Panc1 (cell line): ENCODE data around the gene SLC41A3. TPM values are rescaled to one million over a fixed set of nuclear protein-coding genes. Genes with fewer than 3 reads are reported as not detected.

Source experiments
- ATAC-seq: fragments of 200-7000 bp; cut with Tn5 transposase; 2 replicates; pipeline ENCODE4 v1.9.1; 2020; ENCODE audit warnings: mild to moderate bottlenecking, moderate library complexity
- BruUV-seq: library from RNA; stranded (reverse); fragments of 400-500 nt; replicated peaks from 2 replicates; lab custom pipeline; 2021; lab: Mats Ljungman, UMichigan
- CTCF ChIA-PET: fragments of 300-600 bp; sonication (Branson Sonifier 250); formaldehyde crosslinking; loops from one replicate; lab custom pipeline; 2022; ENCODE audit warnings: antibody characterized with exemption; lab: Charles Lee
- POLR2A ChIA-PET: fragments of 300-600 bp; sonication (Branson Sonifier 250); formaldehyde crosslinking; loops from one replicate; lab custom pipeline; 2022; ENCODE audit warnings: antibody characterized with exemption; lab: Charles Lee
- DNase-seq: peaks from one replicate; pipeline ENCODE4 v3.0.0-alpha.2; 2010; ENCODE audit warnings: low read depth, low spot score
- H3K27ac ChIP-seq: 2 replicates; pipeline ENCODE4 v1.5.1; 2011; ENCODE audit warnings: mild to moderate bottlenecking, low read length, inconsistent platforms
- H3K27me3 ChIP-seq: fragments of 200-500 bp; sonication (Bioruptor generic); 2 replicates; pipeline ENCODE4 v1.6.0; 2014; ENCODE audit warnings: low read length, inconsistent platforms; ENCODE audit not compliant: control insufficient read depth, insufficient read depth
- H3K36me3 ChIP-seq: fragments of 200-500 bp; sonication (Bioruptor generic); 2 replicates; pipeline ENCODE4 v1.5.1; 2014; ENCODE audit warnings: inconsistent platforms, mild to moderate bottlenecking, low read length, moderate library complexity; ENCODE audit not compliant: control insufficient read depth, insufficient read depth
- H3K4me1 ChIP-seq: 2 replicates; pipeline ENCODE4 v1.5.1; 2011; ENCODE audit warnings: inconsistent platforms, mild to moderate bottlenecking, low read length, moderate library complexity; ENCODE audit not compliant: control insufficient read depth, insufficient read depth
- H3K4me3 ChIP-seq, 2 experiments: 2 replicates each; pipeline ENCODE4 v1.5.1; 2011 to 2012; ENCODE audit warnings: low read depth in 2 of 2, low read length in 2 of 2, mild to moderate bottlenecking in 2 of 2, inconsistent platforms in 1 of 2, moderate library complexity in 1 of 2
- H3K9me3 ChIP-seq: fragments of 200-500 bp; sonication (Bioruptor generic); 2 replicates; pipeline ENCODE4 v1.5.1; 2014; ENCODE audit warnings: low read depth, mild to moderate bottlenecking, inconsistent platforms, low read length, moderate library complexity; ENCODE audit not compliant: control insufficient read depth, insufficient read depth
- CTCF ChIP-seq: fragments of 450-650 bp; IDR thresholded peaks from 2 replicates; pipeline ENCODE4 v1.5.1; 2017; ENCODE audit warnings: mild to moderate bottlenecking
- POLR2AphosphoS5 ChIP-seq: IDR thresholded peaks from 2 replicates; pipeline ENCODE4 v1.6.1; 2012; ENCODE audit warnings: mild to moderate bottlenecking, low read depth, low read length, moderate library complexity
- REST ChIP-seq, 2 experiments: IDR thresholded peaks; 2 replicates each; pipeline ENCODE4 v1.6.1; 2011 to 2012; ENCODE audit warnings: low read depth in 2 of 2, control low read depth in 1 of 2, low read length in 1 of 2, mild to moderate bottlenecking in 1 of 2, moderate library complexity in 1 of 2; ENCODE audit not compliant: insufficient read depth in 1 of 2
- SIN3A ChIP-seq: IDR thresholded peaks from 2 replicates; pipeline ENCODE4 v1.6.1; 2012; ENCODE audit warnings: low read depth, mild to moderate bottlenecking, low read length, moderate library complexity, borderline replicate concordance; ENCODE audit not compliant: insufficient read depth
- TCF7L2 ChIP-seq: IDR thresholded peaks from 2 replicates; pipeline ENCODE4 v1.6.1; 2011; ENCODE audit warnings: mild to moderate bottlenecking, low read depth, low read length, inconsistent platforms
- in situ Hi-C: cut with HindIII; loops from 2 replicates; pipeline ENCODE4 v1.10.0; 2016; ENCODE audit warnings: low sequenced_read_pairs, low pct_unique_long_range_greater_than_20kb
- intact Hi-C: fragments of 100-400 bp; cut with micrococcal nuclease; formaldehyde crosslinking; loops from one replicate; pipeline ENCODE4 v1.10.0; 2022; ENCODE audit not compliant: unreplicated experiment
- total RNA-seq: library from RNA; stranded (reverse); gene quantifications from one replicate; pipeline ENCODE4 v1.2.1, GENCODE V29; 2021; ENCODE audit not compliant: unreplicated experiment

The SLC41A3 gene
- total RNA-seq, 1 experiment from 2014 or later = 39.0 TPM

GRCh38 chr3:126061301-126062032, 22.5 kb downstream of the SLC41A3 start:
- BruUV-seq = no TSS peak

GRCh38 chr3:126060613-126061145, 23.2 kb downstream of the SLC41A3 start:
- ChIA-PET CTCF (no interaction called here), POLR2A (no interaction called here)
- in situ Hi-C loops (no loop called here), intact Hi-C loops (no loop called here)
- DNase-seq = no peak
- no peak for ATAC-seq
- no peaks in the 10 kb centered on the region for H3K4me1 ChIP-seq
- no peak overlapping the region for H3K4me3 ChIP-seq
- no peak overlapping the region for H3K27ac ChIP-seq
- TF ChIP-seq POLR2AphosphoS5 (no peak), CTCF (no peak), SIN3A (no peak), TCF7L2 (no peak), REST (IDR thresholded peaks at IDR 0.05; ENCODE audit: insufficient read depth in 1 of 2, low read depth in 2 of 2, low read length in 1 of 2) (no peak)
- no peaks in the 10 kb centered on the region for H3K9me3 ChIP-seq
- no peaks in the 10 kb centered on the region for H3K27me3 ChIP-seq
- no TSS peak for BruUV-seq
- H3K36me3 ChIP-seq = no peaks in the 10 kb centered on the region

More at GRCh38 chr3:126061301-126062032, 22.5 kb downstream of the SLC41A3 start:
- H3K36me3 ChIP-seq = no peaks in the 10 kb centered on the region
- CTCF ChIA-PET = no interaction called here
- in situ Hi-C loops = no loop called here
- no peaks in the 10 kb centered on the region for H3K27me3 ChIP-seq
- DNase-seq (no peak), ATAC-seq (no peak)
- H3K4me3 ChIP-seq = no peak overlapping the region
- no peaks in the 10 kb centered on the region for H3K4me1 ChIP-seq
- intact Hi-C loops = no loop called here
- POLR2A ChIA-PET = no interaction called here
- H3K9me3 ChIP-seq = no peaks in the 10 kb centered on the region
- no peak overlapping the region for H3K27ac ChIP-seq
- TF ChIP-seq SIN3A (no peak), REST (IDR thresholded peaks at IDR 0.05; ENCODE audit: insufficient read depth in 1 of 2, low read depth in 2 of 2, low read length in 1 of 2) (no peak), CTCF (no peak), POLR2AphosphoS5 (no peak), TCF7L2 (no peak)
